Measurements from ENCODE around the gene CTF1.

CTF1 gene

GRCh38 chr16:30874244-30874820 is 22.1 kb upstream of the CTF1 start:
- no peaks in the 10 kb centered on the region for H3K27me3 ChIP-seq
- no peaks in the 10 kb centered on the region for H3K36me3 ChIP-seq
- H3K4me1 ChIP-seq (ENCODE audit: control insufficient read depth in 1 of 2, insufficient read depth in 1 of 2, low read depth in 1 of 2, low read length in 1 of 2): peaks cover 24 to 28% of the 10 kb centered on the region in 2 experiments
- peak overlapping the region; percentile 86 for H3K27ac ChIP-seq
- H3K4me3 ChIP-seq (ENCODE audit: low read depth in 1 of 2, low read length in 1 of 2): peak overlapping the region; percentile 98 to 99
- H3K9me3 ChIP-seq: no peaks in the 10 kb centered on the region
- no peak for TF ChIP-seq CTCF (IDR thresholded peaks at IDR 0.05)

- Histone ChIP-seq H3K27me3 (no peaks in the 10 kb centered on the region), H3K4me1 (ENCODE audit: control insufficient read depth in 1 of 2, insufficient read depth in 1 of 2, low read depth in 1 of 2, low read length in 1 of 2) (peaks cover 24 to 28% of the 10 kb centered on the region in 2 experiments), H3K36me3 (no peaks in the 10 kb centered on the region), H3K4me3 (ENCODE audit: low read depth in 1 of 2, low read length in 1 of 2) (peak overlapping the region; percentile 98 to 99), H3K27ac (peak overlapping the region; percentile 86), H3K9me3 (no peaks in the 10 kb centered on the region)
- peak; percentile 40 for TF ChIP-seq CTCF (IDR thresholded peaks at IDR 0.05)
These were observed 21.3 kb upstream of the CTF1 start for GRCh38 chr16:30874821-30875717.

- TF ChIP-seq CTCF (IDR thresholded peaks at IDR 0.05): no peak
- H3K4me1 ChIP-seq (ENCODE audit: control insufficient read depth in 1 of 2, insufficient read depth in 1 of 2, low read depth in 1 of 2, low read length in 1 of 2): peaks cover 24 to 28% of the 10 kb centered on the region in 2 experiments
- peak overlapping the region; percentile 98 to 99 for H3K4me3 ChIP-seq (ENCODE audit: low read depth in 1 of 2, low read length in 1 of 2)
- H3K27me3 ChIP-seq: no peaks in the 10 kb centered on the region
- H3K27ac ChIP-seq: peak overlapping the region; percentile 86
- no peaks in the 10 kb centered on the region for H3K9me3 ChIP-seq
- H3K36me3 ChIP-seq: no peaks in the 10 kb centered on the region
These were observed 20.3 kb upstream of the CTF1 start for GRCh38 chr16:30875871-30876801.

- Histone ChIP-seq H3K27me3 (no peaks in the 10 kb centered on the region), H3K4me3 (ENCODE audit: low read depth in 1 of 2, low read length in 1 of 2) (no peak overlapping the region), H3K36me3 (no peaks in the 10 kb centered on the region), H3K4me1 (ENCODE audit: control insufficient read depth in 1 of 2, insufficient read depth in 1 of 2, low read depth in 1 of 2, low read length in 1 of 2) (peaks cover 24 to 28% of the 10 kb centered on the region in 2 experiments), H3K27ac (peak overlapping the region; percentile 86), H3K9me3 (no peaks in the 10 kb centered on the region)
- TF ChIP-seq CTCF (IDR thresholded peaks at IDR 0.05): no peak
These were observed 19.5 kb upstream of the CTF1 start for GRCh38 chr16:30876867-30877266.
